Mesendoderm (in vitro differentiated cells): ENCODE measurements around the gene ZFHX3.

Experiments used
- DNase-seq: peaks from one replicate; pipeline ENCODE4 v3.0.0; 2013
- H2AK5ac ChIP-seq: 2 replicates; pipeline ENCODE4 v1.6.1; 2013; ENCODE audit warnings: low read length, inconsistent platforms
- H2BK120ac ChIP-seq: 2 replicates; pipeline ENCODE4 v1.6.1; 2013; ENCODE audit warnings: low read depth, mild to moderate bottlenecking, low read length, moderate library complexity, mixed read lengths
- H2BK15ac ChIP-seq: replicated peaks from 2 replicates; pipeline ENCODE4 v1.6.1; 2013; ENCODE audit warnings: low read depth, mild to moderate bottlenecking, moderate library complexity
- H2BK5ac ChIP-seq: 2 replicates; pipeline ENCODE4 v1.6.1; 2013; ENCODE audit warnings: low read length, inconsistent platforms
- H3K18ac ChIP-seq: 2 replicates; pipeline ENCODE4 v1.6.1; 2013; ENCODE audit warnings: mild to moderate bottlenecking, low read length, mixed read lengths
- H3K23ac ChIP-seq: one replicate; pipeline ENCODE4 v1.6.1; 2013; ENCODE audit warnings: low read length
- H3K27ac ChIP-seq: 2 replicates; pipeline ENCODE4 v1.5.1; 2013; ENCODE audit warnings: low read depth, mild to moderate bottlenecking, inconsistent platforms, low read length, moderate library complexity
- H3K27me3 ChIP-seq: 2 replicates; pipeline ENCODE4 v1.6.1; 2013; ENCODE audit warnings: low read length, control low read depth, mild to moderate bottlenecking, inconsistent platforms; ENCODE audit not compliant: insufficient read depth, poor library complexity
- H3K36me3 ChIP-seq: 2 replicates; pipeline ENCODE4 v1.6.1; 2013; ENCODE audit warnings: low read length, inconsistent platforms; ENCODE audit not compliant: control insufficient read depth, insufficient read depth
- H3K4ac ChIP-seq: one replicate; pipeline ENCODE4 v1.6.1; 2013; ENCODE audit warnings: low read depth, mild to moderate bottlenecking, low read length, moderate library complexity
- H3K4me1 ChIP-seq: 2 replicates; pipeline ENCODE4 v1.6.1; 2013; ENCODE audit warnings: low read depth, low read length, inconsistent platforms; ENCODE audit not compliant: control insufficient read depth
- H3K4me2 ChIP-seq: 2 replicates; pipeline ENCODE4 v1.6.1; 2013; ENCODE audit warnings: low read length
- H3K4me3 ChIP-seq: 2 replicates; pipeline ENCODE4 v1.5.1; 2013; ENCODE audit warnings: mild to moderate bottlenecking, low read length
- H3K56ac ChIP-seq: one replicate; pipeline ENCODE4 v1.6.1; 2013; ENCODE audit warnings: low read length
- H3K79me1 ChIP-seq: 2 replicates; pipeline ENCODE4 v1.6.1; 2013; ENCODE audit warnings: low read length, inconsistent platforms
- H3K79me2 ChIP-seq: 2 replicates; pipeline ENCODE4 v1.6.1; 2013; ENCODE audit warnings: mild to moderate bottlenecking, low read length; ENCODE audit not compliant: control insufficient read depth, insufficient read depth
- H3K9ac ChIP-seq: 2 replicates; pipeline ENCODE4 v1.6.1; 2013; ENCODE audit warnings: low read length, inconsistent platforms
- H4K5ac ChIP-seq: one replicate; pipeline ENCODE4 v1.6.1; 2013; ENCODE audit warnings: low read length
- H4K8ac ChIP-seq: one replicate; pipeline ENCODE4 v1.6.1; 2013; ENCODE audit warnings: low read depth, mild to moderate bottlenecking, control low read depth, low read length, moderate library complexity
- WGBS: extraction: QIAGEN DNeasy Blood & Tissue Kit; methylation state at CpG from one replicate; pipeline ENCODE4 v1.1.7; 2013; ENCODE audit warnings: low lambda C conversion rate, missing lambda C conversion rate; ENCODE audit not compliant: insufficient coverage; ENCODE audit errors: extremely low coverage; 5-methylcytosine and 5-hydroxymethylcytosine counted together

The ZFHX3 gene

DNA sequence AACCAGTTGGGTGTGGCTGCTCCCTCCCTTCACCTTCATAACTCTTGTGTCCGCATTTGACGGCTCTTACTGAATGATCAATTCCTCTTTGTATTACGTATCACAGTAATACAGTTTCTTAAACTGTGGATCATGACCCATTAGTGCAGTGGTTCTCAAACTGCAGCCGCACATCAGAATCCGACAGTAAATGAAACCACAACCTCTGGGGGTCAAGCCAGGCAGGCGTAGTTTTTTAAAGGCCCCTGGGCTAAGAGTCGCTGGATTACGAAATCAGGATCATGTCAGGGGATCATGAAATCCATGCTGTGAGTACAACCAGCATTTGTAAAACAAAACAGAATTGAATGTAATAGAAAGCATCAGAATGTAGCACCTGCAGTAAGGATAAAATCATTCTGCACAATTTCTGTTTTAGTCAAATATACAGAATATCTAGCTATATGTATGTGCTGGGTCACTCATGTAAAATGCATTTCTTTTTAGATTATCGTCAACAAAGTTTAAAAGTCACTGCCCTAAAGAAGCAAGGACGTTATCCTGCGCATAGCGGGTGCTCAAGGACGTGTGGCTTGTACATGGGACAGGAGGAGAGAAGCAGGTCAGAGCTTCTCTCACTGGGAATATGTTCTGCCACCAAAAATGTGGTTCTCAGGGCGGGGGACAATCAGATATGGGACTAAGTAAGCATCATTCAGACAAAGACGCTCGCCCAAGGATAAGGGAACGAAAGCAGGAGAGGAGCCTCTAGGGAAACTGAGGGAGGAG is 113.1 kb downstream of the ZFHX3 start:
- Histone ChIP-seq H4K8ac (no peak overlapping the region), H3K27me3 (no peaks in the 10 kb centered on the region), H3K79me2 (no peaks in the 10 kb centered on the region), H3K36me3 (no peaks in the 10 kb centered on the region), H3K27ac (no peak overlapping the region), H3K4me1 (peaks cover 1% of the 10 kb centered on the region), H3K4me2 (no peak overlapping the region), H3K4ac (no peak overlapping the region), H3K18ac (no peak overlapping the region), H3K23ac (no peak overlapping the region), H3K79me1 (no peaks in the 10 kb centered on the region), H2BK15ac (no peak overlapping the region), H2AK5ac (no peak overlapping the region), H3K56ac (no peak overlapping the region), H2BK5ac (no peak overlapping the region), H2BK120ac (no peak overlapping the region), H3K4me3 (no peak overlapping the region), H3K9ac (no peak overlapping the region), H4K5ac (no peak overlapping the region)
- no peak for DNase-seq
- WGBS, result no CpG with 5 or more reads among the region's 17 CpGs

DNA sequence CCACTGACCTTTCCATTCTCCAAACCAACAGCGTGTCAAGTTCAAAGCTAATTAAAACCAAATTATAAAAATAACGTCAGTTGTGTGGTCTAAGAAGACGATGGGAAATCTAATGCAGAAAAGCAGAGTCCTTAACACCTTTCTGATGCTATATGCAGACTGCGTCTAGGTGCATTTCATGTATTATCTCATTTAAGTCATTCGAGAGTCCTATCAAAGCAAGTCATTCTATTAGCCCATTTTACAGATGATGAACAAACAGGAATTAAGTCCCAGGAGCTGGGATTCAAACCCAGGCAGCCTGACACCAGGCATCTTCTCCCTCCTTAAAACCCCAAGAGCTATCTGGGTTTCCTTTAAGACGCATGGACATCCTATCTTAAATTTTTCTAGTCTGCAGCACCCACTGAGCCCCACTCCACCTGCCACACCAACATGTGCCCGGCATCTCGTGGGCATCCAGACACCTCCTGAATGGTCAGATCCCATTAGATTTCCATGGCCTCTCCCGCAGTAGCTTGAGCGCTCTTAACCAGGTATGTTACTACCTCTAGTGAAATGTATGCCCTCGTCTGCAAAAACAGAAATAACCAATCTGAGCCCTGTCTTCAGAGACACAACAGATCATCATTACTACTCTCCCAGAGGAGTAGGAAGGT is 115.1 kb downstream of the ZFHX3 start:
- Histone ChIP-seq H3K4me2 (no peak overlapping the region), H3K56ac (no peak overlapping the region), H2BK120ac (no peak overlapping the region), H3K27ac (no peak overlapping the region), H3K18ac (no peak overlapping the region), H3K4me1 (peaks cover 1% of the 10 kb centered on the region), H3K36me3 (no peaks in the 10 kb centered on the region), H3K79me1 (no peaks in the 10 kb centered on the region), H4K5ac (no peak overlapping the region), H3K27me3 (no peaks in the 10 kb centered on the region), H2BK5ac (no peak overlapping the region), H3K4me3 (no peak overlapping the region), H2BK15ac (no peak overlapping the region), H4K8ac (no peak overlapping the region), H3K9ac (no peak overlapping the region), H2AK5ac (no peak overlapping the region), H3K23ac (no peak overlapping the region), H3K4ac (no peak overlapping the region), H3K79me2 (no peaks in the 10 kb centered on the region)
- no CpG with 5 or more reads among the region's 11 CpGs for WGBS
- DNase-seq, result no peak

DNA sequence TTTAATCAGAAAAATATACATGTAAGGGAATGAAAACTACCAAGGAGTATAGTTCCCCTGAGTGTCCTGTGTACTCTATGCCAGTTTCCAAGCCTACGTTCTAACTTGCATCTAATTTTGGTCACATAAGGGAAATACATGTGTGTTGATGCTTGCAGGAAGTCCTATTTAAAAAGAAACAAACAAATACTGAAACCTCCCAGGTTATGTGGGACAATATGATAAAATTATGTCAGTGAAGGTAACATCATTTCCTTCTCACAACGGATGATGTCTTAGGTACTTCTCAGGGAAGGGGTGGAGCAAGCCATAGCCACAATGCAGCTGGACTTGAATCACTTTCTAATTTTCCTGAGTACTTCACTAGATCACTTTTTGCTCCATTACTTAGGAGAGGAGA is 115.9 kb downstream of the ZFHX3 start:
- Histone ChIP-seq H3K79me2 (no peaks in the 10 kb centered on the region), H2BK5ac (no peak overlapping the region), H2AK5ac (no peak overlapping the region), H3K4ac (no peak overlapping the region), H3K56ac (no peak overlapping the region), H3K4me1 (peaks cover 1% of the 10 kb centered on the region), H3K18ac (no peak overlapping the region), H3K27me3 (no peaks in the 10 kb centered on the region), H3K4me3 (no peak overlapping the region), H3K79me1 (no peaks in the 10 kb centered on the region), H2BK120ac (no peak overlapping the region), H4K8ac (no peak overlapping the region), H2BK15ac (no peak overlapping the region), H3K9ac (no peak overlapping the region), H3K27ac (no peak overlapping the region), H3K4me2 (no peak overlapping the region), H4K5ac (no peak overlapping the region), H3K23ac (no peak overlapping the region), H3K36me3 (no peaks in the 10 kb centered on the region)
- WGBS, result no CpG with 5 or more reads among the region's 2 CpGs
- no peak for DNase-seq

DNA sequence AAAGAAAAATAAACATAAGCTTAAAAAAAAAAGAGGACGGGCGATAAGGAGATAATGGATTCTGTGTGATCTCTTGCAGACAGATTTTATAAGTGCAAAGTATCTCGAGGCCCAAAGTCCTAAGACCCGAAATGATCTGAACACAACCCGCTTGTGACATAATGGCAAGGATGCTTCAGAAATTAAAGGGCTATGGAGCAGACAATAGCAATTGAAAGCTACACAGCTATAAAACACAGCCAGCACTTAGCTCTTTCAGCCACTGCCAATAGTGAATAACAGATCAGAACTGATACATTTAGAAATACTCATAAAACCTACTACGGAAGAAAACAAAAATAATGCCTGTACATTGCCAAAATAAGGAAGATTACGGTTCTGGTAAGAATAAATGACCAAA is 117.5 kb downstream of the ZFHX3 start:
- no peak for DNase-seq
- no peaks in the 10 kb centered on the region for H3K79me1 ChIP-seq
- H4K5ac ChIP-seq, result no peak overlapping the region
- H3K4me3 ChIP-seq, result no peak overlapping the region
- no peak overlapping the region for H3K4ac ChIP-seq
- H3K18ac ChIP-seq, result no peak overlapping the region
- no peaks in the 10 kb centered on the region for H3K36me3 ChIP-seq
- no CpG with 5 or more reads among the region's 7 CpGs for WGBS
- no peak overlapping the region for H3K4me2 ChIP-seq
- no peak overlapping the region for H2BK5ac ChIP-seq
- peaks cover 1% of the 10 kb centered on the region for H3K4me1 ChIP-seq
- no peak overlapping the region for H2AK5ac ChIP-seq
- no peak overlapping the region for H4K8ac ChIP-seq
- no peaks in the 10 kb centered on the region for H3K79me2 ChIP-seq
- no peak overlapping the region for H2BK15ac ChIP-seq
- H3K9ac ChIP-seq, result no peak overlapping the region
- H3K27ac ChIP-seq, result no peak overlapping the region
- H2BK120ac ChIP-seq, result no peak overlapping the region
- H3K27me3 ChIP-seq, result no peaks in the 10 kb centered on the region
- no peak overlapping the region for H3K56ac ChIP-seq
- no peak overlapping the region for H3K23ac ChIP-seq

DNA sequence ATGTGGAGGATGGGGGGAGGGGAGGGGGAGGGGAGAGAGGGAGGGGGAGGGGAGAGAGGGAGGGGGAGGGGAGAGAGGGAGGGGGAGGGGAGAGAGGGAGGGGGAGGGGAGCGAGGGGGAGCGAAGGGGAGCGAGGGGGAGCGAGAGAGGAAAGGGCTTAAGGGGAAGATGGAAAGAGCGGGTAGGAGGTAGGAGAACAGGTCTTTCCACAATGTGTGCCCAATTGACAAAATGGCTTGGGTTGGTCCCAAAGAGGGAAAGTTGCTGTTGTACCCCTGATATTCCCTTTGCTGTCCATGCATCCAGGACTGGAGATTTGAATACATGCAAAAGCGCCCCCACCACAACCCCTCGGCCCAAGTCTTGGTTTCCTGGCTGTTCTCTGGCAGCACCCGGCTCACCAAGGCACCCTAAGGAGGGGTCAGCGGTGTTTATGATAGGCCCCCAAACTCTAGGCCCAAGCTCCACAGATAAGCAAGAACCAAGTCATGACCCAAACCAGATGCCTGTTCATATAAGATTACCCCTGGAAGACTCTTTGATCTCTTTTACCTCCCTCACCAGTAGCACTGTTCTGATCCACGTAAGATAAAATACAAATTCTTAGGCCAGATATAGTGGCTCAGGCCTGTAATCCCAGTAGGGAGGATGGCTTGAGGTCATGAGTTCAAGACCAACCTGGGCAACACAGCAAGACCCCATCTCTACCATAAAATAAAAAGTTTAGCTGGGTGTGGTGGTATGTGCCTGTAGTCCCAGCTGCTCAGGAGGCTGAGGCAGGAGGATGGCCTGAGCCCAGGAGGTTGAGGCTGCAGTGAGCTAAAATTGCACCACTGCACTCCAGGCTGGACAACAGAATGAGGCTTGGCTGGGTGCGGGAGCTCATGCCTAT is 119.6 kb downstream of the ZFHX3 start:
- H4K8ac ChIP-seq, result no peak overlapping the region
- DNase-seq, result no peak
- H3K27ac ChIP-seq, result no peak overlapping the region
- no peaks in the 10 kb centered on the region for H3K79me2 ChIP-seq
- H3K56ac ChIP-seq, result no peak overlapping the region
- no peaks in the 10 kb centered on the region for H3K27me3 ChIP-seq
- H4K5ac ChIP-seq, result no peak overlapping the region
- H3K4me1 ChIP-seq, result peaks cover 1% of the 10 kb centered on the region
- no peak overlapping the region for H2AK5ac ChIP-seq
- H3K9ac ChIP-seq, result no peak overlapping the region
- no peak overlapping the region for H3K23ac ChIP-seq
- no CpG with 5 or more reads among the region's 11 CpGs for WGBS
- no peak overlapping the region for H2BK5ac ChIP-seq
- H2BK15ac ChIP-seq, result no peak overlapping the region
- no peak overlapping the region for H3K4me3 ChIP-seq
- no peak overlapping the region for H3K18ac ChIP-seq
- H2BK120ac ChIP-seq, result no peak overlapping the region
- no peaks in the 10 kb centered on the region for H3K36me3 ChIP-seq
- no peaks in the 10 kb centered on the region for H3K79me1 ChIP-seq
- H3K4me2 ChIP-seq, result no peak overlapping the region
- H3K4ac ChIP-seq, result no peak overlapping the region
